C4-2B (cell line): ENCODE measurements around the gene RAPGEF4.

Experiments used
- H3K27ac ChIP-seq: fragments of 450-650 bp; 2 replicates; pipeline ENCODE4 v1.5.1; 2017
- CTCF ChIP-seq: fragments of 450-650 bp; conservative IDR thresholded peaks from 2 replicates; pipeline ENCODE4 v1.5.1; 2017; ENCODE audit warnings: mild to moderate bottlenecking
- ZFX ChIP-seq: fragments of 450-650 bp; IDR thresholded peaks from 2 replicates; pipeline ENCODE4 v1.6.1; 2017

The RAPGEF4 gene

DNA sequence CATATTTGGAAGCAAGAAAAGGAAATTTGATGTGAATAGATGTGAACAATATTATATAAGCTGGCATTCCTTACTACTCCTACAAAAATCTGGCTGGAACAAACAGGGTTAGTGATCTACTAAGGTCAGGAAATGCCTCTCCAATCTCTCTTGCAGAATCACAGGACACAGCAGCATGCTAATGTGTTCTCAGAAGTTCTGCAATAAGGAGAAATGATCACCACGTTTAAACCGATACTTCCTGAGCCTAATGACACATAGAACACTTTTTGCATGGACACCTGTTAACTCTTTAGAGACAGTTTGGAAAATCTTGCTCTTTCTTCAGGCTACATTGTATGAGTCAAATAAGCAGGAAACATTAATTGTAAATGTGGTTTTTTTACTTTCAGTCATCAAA lies 250.4 kb downstream of the RAPGEF4 start:
- H3K27ac ChIP-seq = no peak overlapping the region
- no peak for TF ChIP-seq ZFX
- TF ChIP-seq CTCF = no peak

- TF ChIP-seq CTCF (no peak), ZFX (no peak)
- no peak overlapping the region for H3K27ac ChIP-seq
Observed at GRCh38 chr2:172988728-172989127, 253.1 kb downstream of the RAPGEF4 start.

DNA sequence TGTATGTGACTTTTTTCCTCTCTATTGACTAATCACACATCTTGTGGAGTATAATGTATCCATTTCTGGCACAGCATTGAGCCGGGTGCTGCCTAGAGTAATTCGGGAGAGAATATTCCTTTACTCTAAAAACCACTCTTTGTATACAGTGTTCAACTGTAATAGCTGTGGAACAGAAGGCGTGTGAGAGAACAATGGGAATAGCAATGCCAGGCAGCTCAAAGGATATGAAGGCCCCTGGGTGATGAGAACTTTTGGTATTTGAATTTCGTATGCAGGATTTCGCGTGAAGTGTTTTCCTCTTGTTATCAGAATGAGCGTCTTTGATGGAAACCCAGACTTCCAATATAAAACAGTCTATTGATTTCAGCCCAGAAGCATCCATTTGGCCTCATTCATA lies 255.4 kb downstream of the RAPGEF4 start:
- TF ChIP-seq CTCF (no peak), ZFX (no peak)
- H3K27ac ChIP-seq = no peak overlapping the region

DNA sequence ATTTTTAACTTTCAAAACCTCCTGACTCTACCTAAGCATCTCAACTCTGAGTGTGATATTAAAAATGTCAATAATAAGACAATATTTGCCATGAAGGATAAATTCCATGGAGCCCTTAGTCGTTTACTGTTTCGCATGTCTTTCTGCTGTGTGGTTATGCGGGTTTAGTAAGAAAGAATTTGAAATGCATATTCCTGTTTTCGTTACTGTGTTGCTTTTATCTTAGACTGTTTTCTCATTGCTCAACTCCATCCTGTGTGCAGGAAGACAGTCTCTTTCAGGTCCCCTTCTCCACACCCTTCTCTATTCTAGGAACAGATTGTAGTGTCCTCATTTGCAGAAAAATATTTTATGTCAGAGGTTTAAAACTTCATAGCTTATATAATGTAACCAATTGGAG lies 257.5 kb downstream of the RAPGEF4 start:
- TF ChIP-seq ZFX = no peak
- TF ChIP-seq CTCF = no peak
- no peak overlapping the region for H3K27ac ChIP-seq

GRCh38 chr2:172993931-172994717 lies 258.5 kb downstream of the RAPGEF4 start:
- no peak overlapping the region for H3K27ac ChIP-seq
- no peak for TF ChIP-seq ZFX
- TF ChIP-seq CTCF = no peak

GRCh38 chr2:172994864-172995263 lies 259.2 kb downstream of the RAPGEF4 start:
- H3K27ac ChIP-seq = no peak overlapping the region

More at GRCh38 chr2:172994864-172995263, 259.2 kb downstream of the RAPGEF4 start:
- TF ChIP-seq ZFX = no peak
- no peak for TF ChIP-seq CTCF
